Lower leg skin (tissue), 3 donors: ENCODE measurements around the gene TRIM17.

Experiments used
- POLR2A ChIP-seq, 2 donors: fragments of 450-650 bp; IDR thresholded peaks; one replicate each; pipeline ENCODE4 v1.6.1; 2016 to 2017; ENCODE audit warnings: antibody characterized with exemption in 2 of 2, mild to moderate bottlenecking in 1 of 2, moderate library complexity in 1 of 2
- TF ChIP-seq, protein P1 (sequence below), 3 donors: fragments of 450-650 bp; IDR thresholded peaks; one replicate each; pipeline ENCODE4 v1.5.1; 2016; ENCODE audit warnings: antibody characterized with exemption in 3 of 3, mild to moderate bottlenecking in 3 of 3, moderate library complexity in 2 of 3

DNA sequence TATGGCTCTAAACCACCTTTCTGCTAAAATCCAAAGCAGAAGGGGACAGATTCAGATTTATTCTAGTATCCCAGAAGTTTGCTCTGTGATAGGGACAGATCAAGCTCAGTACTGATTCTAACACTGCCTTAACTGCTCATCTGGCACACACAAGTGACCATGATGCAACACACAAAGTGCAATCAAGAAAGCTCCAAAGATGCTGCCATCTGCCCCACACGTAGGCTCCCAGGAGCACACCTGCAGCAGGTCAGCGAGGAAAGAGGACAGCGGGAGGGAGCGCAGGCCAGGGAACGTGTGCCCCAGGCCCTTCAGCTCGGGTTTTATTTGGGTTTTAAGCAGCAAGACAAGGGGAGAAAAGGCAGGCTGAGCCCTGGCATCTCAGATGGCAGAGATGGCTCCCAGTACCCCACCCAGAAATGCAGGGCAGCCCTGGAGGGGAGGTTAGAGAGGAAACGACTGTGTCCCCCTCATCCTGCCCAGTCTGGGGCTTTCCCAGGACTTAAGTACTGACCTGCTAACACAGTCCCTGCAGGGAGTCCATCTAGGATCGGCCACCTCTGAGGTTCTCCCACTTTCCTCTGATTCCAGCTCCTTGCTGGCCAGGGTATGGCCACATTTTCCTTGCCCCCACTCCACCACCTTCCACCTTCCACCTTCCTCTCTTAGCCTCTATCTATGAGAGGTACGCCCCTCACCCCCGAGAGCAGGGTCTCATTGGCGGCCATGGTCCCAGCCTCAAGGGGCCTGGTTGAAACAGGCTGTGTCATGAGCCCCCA lies 11.3 kb downstream of the TRIM17 start:
- no peak for TF ChIP-seq POLR2A (IDR thresholded peaks at IDR 0.05)
- TF ChIP-seq, protein P1, sequence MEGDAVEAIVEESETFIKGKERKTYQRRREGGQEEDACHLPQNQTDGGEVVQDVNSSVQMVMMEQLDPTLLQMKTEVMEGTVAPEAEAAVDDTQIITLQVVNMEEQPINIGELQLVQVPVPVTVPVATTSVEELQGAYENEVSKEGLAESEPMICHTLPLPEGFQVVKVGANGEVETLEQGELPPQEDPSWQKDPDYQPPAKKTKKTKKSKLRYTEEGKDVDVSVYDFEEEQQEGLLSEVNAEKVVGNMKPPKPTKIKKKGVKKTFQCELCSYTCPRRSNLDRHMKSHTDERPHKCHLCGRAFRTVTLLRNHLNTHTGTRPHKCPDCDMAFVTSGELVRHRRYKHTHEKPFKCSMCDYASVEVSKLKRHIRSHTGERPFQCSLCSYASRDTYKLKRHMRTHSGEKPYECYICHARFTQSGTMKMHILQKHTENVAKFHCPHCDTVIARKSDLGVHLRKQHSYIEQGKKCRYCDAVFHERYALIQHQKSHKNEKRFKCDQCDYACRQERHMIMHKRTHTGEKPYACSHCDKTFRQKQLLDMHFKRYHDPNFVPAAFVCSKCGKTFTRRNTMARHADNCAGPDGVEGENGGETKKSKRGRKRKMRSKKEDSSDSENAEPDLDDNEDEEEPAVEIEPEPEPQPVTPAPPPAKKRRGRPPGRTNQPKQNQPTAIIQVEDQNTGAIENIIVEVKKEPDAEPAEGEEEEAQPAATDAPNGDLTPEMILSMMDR (IDR thresholded peaks at IDR 0.05), result no peak
